Activated T-cell treated with anti-CD3 and anti-CD28 coated beads for 48 hours (primary cell): Measurements from ENCODE around the gene FBRSL1.

Experiments used
- DNase-seq: peaks from one replicate; pipeline ENCODE4 v3.0.0-alpha.2; 2020; ENCODE audit warnings: low read depth

Gene FBRSL1

DNA sequence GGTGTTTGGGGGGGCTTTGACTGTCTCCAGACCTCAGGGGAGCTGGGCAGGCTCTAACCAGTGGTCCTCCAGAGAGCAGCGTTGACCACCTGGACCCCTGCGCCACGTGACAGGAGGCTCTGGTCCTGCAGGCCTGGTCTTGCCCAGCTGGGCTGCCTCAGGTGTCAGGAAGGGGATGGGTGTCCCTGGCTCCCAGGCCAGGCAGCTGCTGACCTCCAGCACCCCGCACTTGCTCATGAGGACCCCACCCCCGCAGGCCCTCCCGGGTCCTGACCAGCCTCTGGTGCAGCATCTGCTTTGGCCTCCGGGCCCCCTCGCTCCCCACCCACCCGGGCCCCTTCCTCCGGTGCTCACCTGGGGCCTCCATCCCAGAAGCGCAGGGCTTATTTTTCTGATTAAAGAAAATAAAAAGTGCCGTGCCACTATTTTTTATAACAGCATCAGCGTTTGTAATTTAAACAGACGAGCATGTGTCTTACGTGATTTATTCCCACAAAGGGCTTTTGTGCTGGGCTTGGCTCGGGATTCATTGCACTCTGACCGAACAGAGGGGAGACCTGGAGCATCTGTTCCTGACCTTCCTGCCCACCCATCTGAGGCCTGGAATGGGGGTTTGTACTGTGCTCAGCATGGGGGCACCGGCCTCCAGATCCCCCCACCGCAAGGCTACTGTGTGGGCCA, 21.7 kb downstream of the FBRSL1 start:
- DNase-seq, result no peak

DNA sequence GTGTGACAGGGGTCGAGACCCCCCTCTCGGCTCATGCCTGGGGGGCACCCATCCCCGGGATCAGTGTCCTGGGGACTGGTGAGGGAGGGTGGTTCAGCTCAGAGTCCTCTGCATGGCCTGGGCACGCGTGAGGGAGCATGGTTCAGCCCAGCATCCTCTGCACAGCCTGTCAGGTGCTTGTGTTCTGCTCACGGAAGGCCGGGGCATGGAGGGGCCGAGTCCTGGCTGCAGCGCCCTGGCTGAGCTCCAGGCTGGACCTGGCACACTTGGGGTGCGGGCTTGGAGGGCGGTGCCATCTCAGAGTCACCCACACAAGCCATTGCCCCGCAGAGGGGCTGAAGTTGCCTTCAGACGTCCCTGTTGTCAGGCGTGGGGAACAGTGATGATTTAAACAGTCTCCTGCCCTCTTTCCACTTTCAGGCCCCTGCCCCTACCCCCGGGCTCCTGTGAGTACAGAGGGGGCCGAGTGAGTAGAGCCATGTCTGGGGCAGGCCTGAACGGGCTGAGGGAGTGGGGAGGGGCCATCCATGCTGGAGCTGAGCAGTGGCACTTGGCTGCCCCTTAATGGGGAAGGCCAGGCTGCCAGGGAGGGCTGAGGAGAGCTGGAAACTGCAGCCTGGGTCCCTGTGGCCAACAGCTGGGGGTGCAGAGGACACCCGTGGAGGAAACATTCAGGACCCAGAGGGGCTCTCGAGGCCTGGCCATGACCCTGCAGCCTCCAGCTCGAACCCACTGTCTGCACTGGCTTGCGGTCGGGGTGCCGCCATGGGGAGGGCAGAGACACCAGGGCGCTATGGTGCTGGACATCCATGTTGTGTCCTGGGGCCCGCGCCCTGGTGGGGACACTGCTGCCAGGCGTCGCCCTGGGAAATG, 22.5 kb downstream of the FBRSL1 start:
- no peak for DNase-seq

DNA sequence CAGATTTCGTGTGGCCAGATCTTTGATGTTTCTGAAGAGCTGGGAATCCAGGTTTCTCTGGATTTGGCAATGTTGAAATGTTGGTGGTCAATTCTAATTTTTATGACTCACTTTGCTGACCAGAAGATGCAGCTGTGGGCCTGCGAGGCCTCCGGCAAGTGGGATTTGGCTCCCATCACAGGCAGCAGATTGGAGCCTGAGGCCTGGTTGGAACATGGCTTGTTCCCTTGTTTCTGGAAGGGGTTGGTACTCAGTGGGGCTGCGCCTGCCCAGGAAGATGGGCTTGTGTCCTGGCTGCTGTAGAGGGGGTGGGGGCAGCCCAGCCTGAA, 23.1 kb downstream of the FBRSL1 start:
- no peak for DNase-seq

DNA sequence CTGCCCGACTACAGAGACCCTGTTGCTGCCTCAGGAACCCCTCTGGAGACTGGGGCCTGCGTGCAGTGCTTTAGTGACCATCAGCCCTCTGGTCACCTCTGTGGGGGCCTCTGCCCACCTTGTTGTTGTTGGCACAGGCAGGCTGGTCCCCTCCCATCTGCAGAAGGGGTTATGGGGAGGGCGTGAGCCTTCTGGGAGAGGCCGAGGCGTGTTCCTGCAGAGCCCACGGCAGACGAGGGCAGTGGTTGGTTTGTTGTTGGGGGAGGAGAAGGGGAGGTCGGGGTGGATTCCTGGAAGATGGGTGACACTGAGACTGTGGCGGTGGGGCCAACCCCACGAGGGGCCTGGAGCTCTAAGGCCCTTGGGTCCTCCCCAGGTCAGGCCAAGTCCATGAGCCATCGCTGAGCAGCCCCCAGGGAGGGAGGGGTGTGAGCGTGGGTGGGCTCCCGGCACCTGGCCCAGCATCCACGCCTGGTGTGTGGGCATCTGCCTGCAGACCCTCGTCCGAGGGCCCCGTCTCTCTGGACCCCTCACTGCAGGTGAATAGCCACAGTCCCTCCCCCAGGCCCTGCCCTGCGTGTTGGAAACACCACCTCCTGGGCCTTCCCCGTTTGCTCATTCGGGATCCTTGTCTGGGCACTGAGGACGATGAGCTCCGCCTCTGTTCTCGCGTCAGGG, 23.6 kb downstream of the FBRSL1 start:
- DNase-seq, result no peak

DNA sequence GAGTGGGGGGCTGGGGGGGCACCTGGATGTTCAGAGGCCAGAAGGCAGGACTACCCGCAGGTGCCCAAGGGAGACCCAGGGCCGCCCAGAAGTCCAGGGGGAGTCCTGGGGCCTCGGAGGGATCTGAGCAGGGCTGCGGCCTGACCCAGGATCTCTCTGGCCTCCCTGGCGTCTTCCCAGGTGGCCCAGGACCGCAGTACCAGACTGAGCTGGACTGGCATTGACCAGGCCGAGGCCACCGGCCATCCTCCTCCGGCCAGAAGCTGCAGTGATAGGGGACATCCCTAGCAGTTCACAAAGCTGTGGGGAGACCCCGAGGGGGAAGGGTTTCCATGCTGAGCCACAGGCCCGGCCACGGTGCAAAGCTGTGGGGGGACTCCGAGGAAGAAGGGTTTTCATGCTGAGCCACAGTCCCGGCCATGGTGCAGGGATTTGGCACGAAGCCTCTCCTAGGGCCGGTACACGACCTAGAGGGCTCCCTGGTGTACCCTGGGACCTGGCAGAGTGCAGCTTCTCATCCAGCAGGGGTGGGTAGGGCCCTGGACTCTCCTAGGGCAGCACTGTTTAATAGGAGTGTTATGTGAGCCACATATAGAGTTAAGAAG, 24.4 kb downstream of the FBRSL1 start:
- no peak for DNase-seq

DNA sequence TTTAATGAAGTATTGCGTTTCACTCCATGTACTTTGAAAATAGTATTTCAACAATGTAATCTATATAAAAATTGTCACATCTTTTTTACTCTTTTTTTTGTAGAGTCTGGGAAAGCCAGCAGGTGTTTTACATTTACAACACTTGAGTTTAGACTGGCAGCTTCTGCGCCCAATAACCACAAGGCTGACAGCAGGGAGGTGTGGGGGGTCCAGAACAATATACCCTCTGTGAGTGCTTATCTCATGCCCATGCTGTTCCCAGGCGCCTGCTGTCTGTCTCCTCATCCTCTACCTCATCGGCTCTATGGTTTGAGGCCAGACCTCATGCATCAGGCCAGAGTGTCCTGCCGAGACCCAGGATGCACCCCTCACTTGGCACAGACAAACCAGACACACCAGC, 24.9 kb downstream of the FBRSL1 start:
- DNase-seq, result no peak

DNA sequence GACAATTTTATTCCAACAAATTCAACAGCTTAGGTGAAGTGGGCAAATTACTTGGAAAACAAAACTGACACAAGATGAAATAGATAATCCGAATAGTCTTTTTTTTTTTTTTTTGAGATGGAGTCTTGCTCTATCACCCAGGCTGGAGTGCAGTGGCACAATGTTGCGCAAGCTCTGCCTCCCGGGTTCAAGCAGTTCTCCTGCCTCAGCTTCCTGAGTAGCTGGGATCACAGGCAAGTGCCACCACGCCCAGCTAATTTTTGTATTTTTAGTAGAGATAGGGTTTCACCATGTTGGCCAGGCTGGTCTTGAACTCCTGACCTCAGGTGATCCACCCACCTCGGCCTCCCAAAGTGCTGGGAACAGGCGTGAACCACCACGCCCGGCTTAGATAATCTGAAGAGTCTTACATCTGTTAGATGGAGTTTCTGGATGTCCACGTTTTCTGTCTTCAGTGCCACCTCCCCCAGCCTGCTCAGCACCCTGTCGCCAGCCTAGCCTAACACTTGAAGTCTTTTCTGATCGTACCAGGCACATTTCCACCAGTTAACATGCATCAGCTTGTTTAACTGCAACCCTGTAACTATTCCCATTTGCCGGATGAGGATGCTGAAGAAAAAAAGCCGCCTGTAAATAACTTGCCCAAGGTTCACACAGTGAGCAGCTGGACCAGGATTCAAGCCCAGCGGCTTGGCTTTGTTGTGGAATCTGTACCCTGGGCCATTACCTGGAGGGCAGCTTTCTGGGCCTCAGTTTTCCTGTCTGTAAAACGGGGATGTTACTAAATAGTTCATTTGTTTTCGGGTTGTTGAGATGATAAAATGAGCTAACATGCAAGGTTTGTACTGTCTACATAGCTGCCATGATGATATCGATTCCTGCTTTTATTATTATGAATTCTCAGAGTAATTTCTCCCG, 26.4 kb downstream of the FBRSL1 start:
- no peak for DNase-seq

DNA sequence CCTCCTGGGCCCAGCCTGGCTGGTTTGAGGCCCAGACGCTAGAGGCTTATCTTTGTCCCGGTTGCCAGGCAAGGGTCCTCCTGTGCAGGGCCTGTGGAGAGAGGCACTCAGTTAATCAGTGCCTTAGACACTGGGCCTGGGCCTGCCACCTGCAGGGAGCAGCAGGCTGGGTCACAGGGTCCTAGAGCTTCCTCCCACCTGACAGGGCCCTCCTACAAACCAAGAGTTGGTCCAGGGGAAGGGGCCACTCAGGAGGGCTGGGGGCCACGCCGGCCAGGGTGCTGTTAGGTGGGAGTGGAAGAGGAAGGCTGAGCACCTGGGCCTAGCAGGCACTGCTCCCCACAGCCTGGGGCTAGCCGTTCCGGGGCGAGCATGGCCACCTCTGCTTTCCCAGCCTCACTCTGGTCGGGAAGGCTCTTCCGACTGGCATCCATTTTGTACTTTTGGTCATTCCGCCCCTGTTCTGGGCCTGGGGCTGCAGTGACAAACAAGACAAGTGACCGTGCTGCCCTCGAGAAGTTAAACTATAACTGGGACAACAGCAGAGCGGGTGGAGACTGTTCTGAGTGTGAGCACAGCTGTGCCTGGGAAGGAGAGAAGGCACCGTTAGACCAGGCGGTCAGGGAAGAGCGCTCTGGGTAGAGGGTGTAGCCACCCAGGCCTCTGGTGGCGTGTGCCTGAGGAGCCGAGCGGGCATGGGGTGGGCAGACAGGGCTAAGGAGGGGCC, 27.2 kb downstream of the FBRSL1 start:
- no peak for DNase-seq

DNA sequence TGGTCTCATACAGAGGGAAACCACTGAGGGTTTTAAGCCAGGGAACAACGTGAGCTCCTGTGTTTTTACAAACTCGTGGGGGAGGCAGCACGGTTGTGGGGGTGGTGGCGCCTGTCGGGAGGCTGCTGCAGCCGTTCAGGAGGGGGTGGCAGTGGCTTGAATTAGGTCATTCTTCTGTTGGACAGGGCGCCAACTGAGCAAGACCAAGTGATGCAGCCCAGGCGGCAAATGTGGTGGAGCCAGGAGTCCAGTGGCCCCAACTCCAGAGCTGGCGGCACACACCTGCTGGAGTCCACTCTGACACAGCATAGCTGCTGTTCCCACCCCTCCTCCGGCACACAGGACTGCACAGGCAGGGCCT, 27.8 kb downstream of the FBRSL1 start:
- DNase-seq, result no peak

DNA sequence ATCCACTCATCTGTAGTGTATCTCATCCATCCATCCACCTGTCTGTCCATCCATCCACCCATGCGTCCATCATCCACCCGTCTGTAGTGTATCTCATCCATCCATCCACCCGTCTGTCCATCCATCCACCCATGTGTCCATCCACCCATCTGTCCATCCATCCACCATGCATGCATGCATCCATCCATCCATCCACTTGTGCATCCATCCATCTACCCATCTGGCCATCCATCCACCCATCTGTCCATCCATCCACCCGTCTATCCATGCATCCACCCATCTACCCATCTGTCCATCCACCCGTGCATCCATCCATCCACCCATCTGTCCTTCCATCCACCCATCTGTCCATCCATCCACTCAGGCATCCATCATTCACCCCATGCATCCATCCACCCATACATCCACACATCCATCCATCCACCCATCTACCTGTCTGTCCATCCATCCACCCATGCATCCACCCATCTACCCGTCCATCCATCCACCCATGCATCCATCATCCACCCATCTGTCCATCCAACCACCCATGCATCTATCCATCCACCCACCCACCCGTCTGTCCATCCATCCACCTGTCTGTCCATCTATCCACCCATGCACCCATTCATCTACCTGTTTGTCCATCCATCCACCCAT, 28.5 kb downstream of the FBRSL1 start:
- no peak for DNase-seq

DNA sequence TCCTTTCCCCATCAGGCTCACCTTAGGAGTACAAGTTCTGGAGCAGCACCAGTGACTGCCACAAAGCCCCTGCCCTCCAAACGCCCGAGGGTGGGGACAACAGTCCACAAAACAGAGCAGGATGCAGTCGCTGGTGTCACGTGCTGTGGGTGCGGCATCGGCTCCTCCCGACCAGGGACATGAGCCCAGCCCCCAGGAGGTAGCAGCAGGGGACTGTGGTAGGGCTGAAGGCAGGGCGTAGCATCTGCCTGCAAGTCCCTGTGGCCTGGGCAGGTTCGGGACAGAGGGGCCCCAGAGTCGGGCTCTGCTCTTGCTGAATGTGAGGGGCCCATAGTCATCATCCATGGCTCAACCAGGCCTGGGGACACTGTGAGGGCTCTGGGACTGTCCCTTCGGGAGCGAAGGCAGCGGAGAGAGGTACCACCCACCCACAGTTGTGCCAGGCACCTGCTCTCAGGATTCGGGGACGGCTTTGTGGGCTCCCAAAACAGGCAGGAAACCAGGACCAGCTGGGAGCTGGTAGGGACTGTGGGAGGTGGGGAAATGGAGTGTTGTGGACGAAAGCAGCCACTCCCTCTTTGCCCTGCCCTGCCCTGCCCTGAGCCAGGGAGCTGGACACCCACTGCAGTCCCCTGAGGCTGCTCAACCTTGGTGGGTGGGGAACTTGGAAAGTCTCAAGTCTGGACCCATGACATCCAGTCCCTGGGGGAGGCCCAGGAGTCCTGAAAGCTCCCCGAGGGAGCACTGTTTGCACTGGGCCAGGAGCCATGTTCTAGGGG, 30.7 kb downstream of the FBRSL1 start:
- no peak for DNase-seq

DNA sequence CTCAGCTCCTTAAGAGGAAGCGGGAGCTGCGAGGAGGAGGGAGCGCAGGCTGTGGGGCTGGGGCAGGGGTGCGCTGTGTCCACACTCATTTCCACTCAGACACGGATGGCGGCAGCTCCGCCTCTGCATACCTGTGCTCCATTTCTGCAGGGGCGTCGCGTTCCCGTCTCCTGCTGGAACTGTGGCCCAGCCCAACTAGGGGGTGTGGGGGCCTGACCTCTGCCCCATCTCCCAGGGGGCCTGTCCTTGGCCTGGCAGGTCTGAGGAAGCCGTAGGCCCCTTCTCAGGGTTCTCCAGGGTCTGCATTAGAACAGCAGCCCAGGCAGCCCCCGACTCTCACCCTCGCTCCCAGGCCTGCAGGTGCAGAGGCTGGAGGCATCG, 31.2 kb downstream of the FBRSL1 start:
- DNase-seq, result no peak

DNA sequence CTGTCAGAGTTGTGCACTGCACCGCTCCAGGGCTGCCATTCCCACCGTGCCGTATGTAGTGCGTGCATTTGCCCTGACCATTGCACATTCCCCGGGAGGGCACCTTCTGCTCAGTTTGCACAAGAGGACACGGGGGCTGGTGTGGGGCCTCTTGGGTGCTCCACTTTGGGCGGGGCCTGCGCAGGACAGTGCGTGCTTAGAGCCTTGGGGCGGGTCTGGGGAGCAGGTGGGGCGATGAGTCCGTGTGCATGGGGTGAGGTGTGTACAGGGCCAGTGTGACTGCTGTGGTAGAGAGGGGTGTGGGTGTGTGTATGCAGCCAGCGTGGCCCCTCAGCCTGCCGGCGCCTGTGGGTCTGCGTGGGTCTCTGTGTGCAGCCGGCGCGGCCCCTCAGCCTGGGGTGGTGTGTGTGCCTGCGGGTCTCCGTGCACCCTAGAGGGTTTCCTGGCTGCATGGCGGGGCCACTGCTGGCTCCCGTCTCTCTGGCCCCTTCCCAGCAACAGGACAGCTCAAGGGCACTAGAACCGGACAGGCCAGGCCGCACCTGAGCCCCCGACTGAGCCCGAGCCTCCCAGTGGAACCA, 31.9 kb downstream of the FBRSL1 start:
- DNase-seq, result no peak

DNA sequence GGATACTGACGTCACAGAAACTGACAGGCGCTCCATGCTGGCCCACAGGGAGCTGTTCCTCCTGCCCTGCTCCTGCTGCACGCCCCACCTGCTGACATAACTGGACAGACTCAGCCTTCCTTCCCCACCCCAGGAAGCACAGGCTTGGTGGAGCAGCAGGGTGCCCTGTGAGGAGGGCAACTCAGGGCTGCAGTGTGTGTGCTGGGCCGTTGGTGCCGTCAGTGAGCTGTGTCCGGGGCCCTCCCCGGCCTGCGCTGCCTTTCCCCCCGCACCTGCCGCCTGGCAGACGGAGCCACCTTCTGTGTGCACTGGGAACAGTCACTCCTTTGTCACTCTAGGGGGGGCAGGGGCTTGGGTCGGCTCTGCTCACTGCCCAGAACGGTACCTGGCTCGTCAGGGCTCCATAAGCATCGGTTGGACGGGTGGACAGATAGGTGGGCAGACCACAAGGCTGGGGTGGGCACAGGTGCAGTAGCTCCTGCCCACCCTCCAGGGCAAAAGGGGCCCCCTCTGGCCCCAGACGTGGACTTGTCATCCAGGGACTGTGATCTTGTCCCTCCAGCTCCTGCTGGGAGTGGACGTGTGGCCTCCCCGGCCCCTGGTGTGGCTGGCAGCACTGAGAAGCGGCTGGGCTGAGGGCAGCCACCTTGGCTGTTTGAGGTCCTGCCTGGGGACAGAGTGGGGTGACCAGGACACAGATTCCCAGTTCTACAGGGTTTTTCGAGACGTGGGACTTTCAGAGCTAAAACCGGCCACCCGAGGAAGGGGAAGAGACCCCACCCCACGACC, 32.8 kb downstream of the FBRSL1 start:
- DNase-seq, result no peak

DNA sequence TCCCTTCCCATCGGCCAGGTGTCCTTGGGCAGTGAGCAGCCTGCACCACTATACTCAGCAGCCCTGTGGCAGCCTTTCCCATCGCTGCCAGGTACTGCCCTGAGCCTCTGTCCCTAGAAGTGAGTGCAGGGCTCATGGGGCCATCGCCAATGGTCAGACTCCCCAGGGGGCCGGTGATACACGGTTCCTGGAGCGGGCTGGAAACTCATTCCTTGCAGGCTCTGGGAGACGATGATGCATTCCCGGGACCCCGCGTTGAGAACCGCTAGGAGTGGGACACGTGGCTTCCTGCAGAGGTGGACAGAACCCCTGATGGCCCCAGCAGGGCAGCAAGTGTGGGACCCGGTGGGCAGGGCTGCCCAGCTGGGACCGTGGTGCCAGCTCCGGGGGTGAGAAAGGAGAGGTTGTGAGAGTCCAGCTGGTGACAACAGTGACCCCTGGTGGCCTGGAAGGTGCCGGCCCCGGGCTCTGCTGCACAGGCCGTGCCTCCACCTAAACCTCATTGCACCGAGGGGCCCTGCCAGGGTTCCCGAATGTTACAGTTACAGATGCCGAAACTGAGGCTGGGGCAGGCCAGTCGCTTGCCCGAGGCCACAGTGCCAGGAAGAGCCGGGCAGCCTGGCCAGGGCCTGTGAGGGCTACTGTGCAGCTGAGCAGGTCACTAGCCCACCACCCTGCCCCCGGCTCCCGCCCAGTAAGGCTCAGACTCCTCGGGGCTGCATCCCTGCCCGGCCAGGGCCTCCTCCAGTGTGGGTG, 33.8 kb downstream of the FBRSL1 start:
- DNase-seq, result peak; percentile 68

DNA sequence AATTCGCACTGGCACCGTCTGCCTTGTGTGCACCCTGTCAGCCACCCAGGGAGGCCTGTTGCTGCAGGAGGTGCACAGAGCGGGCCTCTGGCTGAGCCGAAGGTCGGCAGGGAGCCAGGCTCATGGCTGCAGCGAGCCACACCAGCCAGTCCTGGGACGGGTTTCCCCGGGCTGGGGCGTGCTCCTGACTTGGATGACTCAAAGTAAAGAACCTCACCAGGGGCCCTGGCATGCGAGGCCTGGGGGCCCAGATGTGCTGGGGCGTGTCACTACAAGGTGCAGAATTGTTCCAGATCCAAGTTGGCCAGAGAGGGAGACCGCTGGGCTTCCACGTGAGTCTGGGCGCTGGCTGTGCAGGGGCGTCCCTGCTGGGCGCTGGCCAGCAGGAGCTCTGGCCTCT, 34.5 kb downstream of the FBRSL1 start:
- no peak for DNase-seq

DNA sequence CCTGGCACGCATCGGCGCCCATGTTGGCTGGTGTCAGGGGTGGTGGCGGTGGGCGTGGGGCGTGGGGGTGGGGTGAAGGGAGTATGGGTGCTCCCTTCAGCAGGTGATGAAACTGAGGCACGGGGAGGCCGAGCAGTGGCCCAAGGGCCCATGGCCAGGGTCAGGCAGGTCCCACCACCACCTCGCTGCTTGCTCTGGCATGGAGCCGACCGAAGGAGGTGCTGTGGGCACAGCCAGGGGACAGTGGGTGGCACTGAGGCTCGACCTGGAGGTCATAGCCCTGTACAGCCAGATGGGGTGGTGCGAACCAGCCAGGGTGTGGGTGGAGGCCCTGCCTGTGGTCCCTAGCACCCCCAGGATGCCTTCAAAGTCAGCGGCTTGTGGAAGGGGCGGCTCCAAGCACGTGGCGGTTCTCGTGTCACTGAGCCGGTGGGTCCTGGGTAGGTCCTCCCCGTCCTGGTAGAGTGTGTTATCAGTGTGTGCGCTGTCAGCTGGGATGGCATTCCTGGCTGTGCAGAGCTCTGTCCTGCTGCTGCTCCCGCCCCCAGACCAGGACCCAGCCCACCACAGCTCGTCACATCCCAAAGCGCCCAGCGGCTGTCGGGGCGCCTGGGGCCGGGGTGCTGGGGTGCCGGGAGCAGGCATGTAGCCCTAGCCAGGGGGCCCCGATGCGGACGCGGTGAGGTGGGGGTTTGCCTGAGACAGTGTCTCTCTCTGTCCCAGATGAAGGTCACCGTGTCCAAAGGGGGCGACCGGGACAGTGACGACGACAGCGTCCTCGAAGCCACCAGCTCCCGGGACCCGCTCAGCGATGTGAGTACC, 35.3 kb downstream of the FBRSL1 start:
- no peak for DNase-seq
